OCI-LY1 (cell line): Measurements from ENCODE around the gene RPS6KA2.

Experiments used
- H2AFZ ChIP-seq: fragments of 200-600 bp; sonication (generic), shearing (Covaris generic); 2 replicates; pipeline ENCODE4 v1.6.0; 2014; ENCODE audit warnings: antibody characterized with exemption, mild to moderate bottlenecking, low read length
- H3F3A ChIP-seq: fragments of 200-600 bp; sonication (generic), shearing (Covaris generic); 2 replicates; pipeline ENCODE4 v1.6.0; 2014; ENCODE audit warnings: mild to moderate bottlenecking, antibody characterized with exemption, low read length, moderate library complexity; ENCODE audit not compliant: insufficient read depth
- H3K27ac ChIP-seq: fragments of 200-600 bp; sonication (generic); 2 replicates; pipeline ENCODE4 v1.5.1; 2014; ENCODE audit warnings: low read length, mixed run types, mild to moderate bottlenecking, low read depth; ENCODE audit not compliant: poor library complexity, severe bottlenecking
- H3K27me3 ChIP-seq: fragments of 200-600 bp; sonication (generic); 2 replicates; pipeline ENCODE4 v1.6.0; 2014; ENCODE audit warnings: antibody characterized with exemption, mild to moderate bottlenecking, low read length, moderate library complexity; ENCODE audit not compliant: insufficient read depth
- H3K36me3 ChIP-seq: fragments of 200-600 bp; sonication (generic); 2 replicates; pipeline ENCODE4 v1.6.1; 2014; ENCODE audit warnings: mild to moderate bottlenecking, antibody characterized with exemption, low read length, moderate library complexity, mixed read lengths; ENCODE audit not compliant: insufficient read depth
- H3K4me1 ChIP-seq: fragments of 200-600 bp; sonication (generic); 2 replicates; pipeline ENCODE4 v1.5.1; 2014; ENCODE audit warnings: mild to moderate bottlenecking, low read length, moderate library complexity; ENCODE audit not compliant: insufficient read depth, severe bottlenecking
- H3K4me2 ChIP-seq: fragments of 200-600 bp; sonication (generic), shearing (Covaris generic); 2 replicates; pipeline ENCODE4 v1.6.1; 2014; ENCODE audit warnings: low read length
- H3K4me3 ChIP-seq: fragments of 200-600 bp; sonication (generic); 2 replicates; pipeline ENCODE4 v1.5.1; 2014; ENCODE audit warnings: low read length, low read depth, mild to moderate bottlenecking, mixed read lengths; ENCODE audit not compliant: poor library complexity, severe bottlenecking
- H3K79me2 ChIP-seq: fragments of 200-600 bp; shearing (Covaris generic); 2 replicates; pipeline ENCODE4 v1.6.1; 2016; ENCODE audit warnings: mixed run types, low read length, mixed read lengths; ENCODE audit not compliant: insufficient read depth
- H3K9ac ChIP-seq: fragments of 200-600 bp; sonication (generic), shearing (Covaris generic); 2 replicates; pipeline ENCODE4 v1.6.1; 2014; ENCODE audit warnings: mild to moderate bottlenecking, low read length, mixed read lengths
- H3K9me2 ChIP-seq: fragments of 200-600 bp; sonication (generic), shearing (Covaris generic); 2 replicates; pipeline ENCODE4 v1.6.1; 2014; ENCODE audit warnings: low read depth, mild to moderate bottlenecking, low read length, mixed read lengths
- H3K9me3 ChIP-seq: fragments of 200-600 bp; shearing (Covaris generic); 2 replicates; pipeline ENCODE4 v1.6.1; 2014; ENCODE audit warnings: low read length, mixed read lengths
- H4K20me1 ChIP-seq: fragments of 200-600 bp; sonication (generic), shearing (Covaris generic); 2 replicates; pipeline ENCODE4 v1.6.0; 2016; ENCODE audit warnings: mild to moderate bottlenecking, low read length; ENCODE audit not compliant: insufficient read depth
- CTCF ChIP-seq: fragments of 200-600 bp; sonication (generic), shearing (Covaris generic); IDR thresholded peaks from 2 replicates; pipeline ENCODE4 v1.5.1; 2017; ENCODE audit warnings: mild to moderate bottlenecking, antibody characterized with exemption, low read length, moderate library complexity, mixed read lengths
- EZH2 ChIP-seq: fragments of 200-600 bp; sonication (generic), shearing (Covaris generic); IDR thresholded peaks from 2 replicates; pipeline ENCODE4 v1.8.0; 2017; ENCODE audit warnings: borderline replicate concordance, mixed run types, mild to moderate bottlenecking, antibody characterized with exemption, low read length, moderate library complexity, mixed read lengths

Gene RPS6KA2

GRCh38 chr6:166616261-166617238 lies 10.5 kb downstream of the RPS6KA2 start:
- Histone ChIP-seq H4K20me1 (no peaks in the 10 kb centered on the region), H3K9ac (no peak overlapping the region), H3K79me2 (no peaks in the 10 kb centered on the region), H3K4me2 (no peak overlapping the region), H3K4me3 (no peak overlapping the region), H3K4me1 (no peaks in the 10 kb centered on the region), H3K27me3 (0 out of 2 replicates have a peak, but pooled peaks cover 4% of the 10 kb centered on the region), H3K9me2 (no peaks in the 10 kb centered on the region), H3K9me3 (no peaks in the 10 kb centered on the region), H3K36me3 (no peaks in the 10 kb centered on the region), H2AFZ (no peak overlapping the region), H3K27ac (no peak overlapping the region), H3F3A (no peaks in the 10 kb centered on the region)
- TF ChIP-seq CTCF (no peak), EZH2 (no peak)

DNA sequence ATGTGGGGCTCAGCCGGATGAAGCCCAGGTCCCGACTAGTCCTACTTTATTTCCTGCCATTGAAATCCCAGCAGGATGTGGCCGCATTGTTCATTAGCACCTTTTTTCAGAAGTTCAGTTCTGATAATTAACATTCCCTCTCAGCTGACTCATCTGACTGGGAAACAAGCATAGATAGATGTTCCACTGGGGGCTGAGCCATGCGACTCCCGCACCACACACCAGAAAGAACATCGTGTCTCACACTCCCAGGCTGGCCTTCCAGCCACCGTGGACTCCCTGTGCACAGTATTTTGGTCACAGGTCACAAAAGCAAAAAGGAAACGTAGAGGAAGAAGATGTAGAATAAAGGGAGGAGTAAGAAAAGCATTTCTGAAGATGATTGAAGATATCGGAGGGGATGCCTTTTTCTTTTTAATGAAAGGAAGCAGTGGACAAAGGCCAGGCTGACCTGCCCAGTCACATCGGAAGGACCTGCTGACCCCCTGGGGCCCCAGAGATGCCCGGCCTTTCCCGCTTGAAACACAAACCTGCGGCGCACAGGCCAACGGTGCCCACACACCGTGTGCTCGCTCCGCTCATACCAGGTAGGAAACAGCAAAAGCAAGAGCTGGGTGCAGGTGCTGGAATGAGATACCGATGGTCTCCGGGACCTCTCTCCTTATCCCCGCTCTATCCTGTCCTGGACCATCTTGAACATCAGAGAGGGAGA lies 11.8 kb downstream of the RPS6KA2 start:
- Histone ChIP-seq H3K4me2 (no peak overlapping the region), H3F3A (no peaks in the 10 kb centered on the region), H3K79me2 (no peaks in the 10 kb centered on the region), H3K27me3 (0 out of 2 replicates have a peak, but pooled peaks cover 4% of the 10 kb centered on the region), H3K36me3 (no peaks in the 10 kb centered on the region), H3K9me3 (no peaks in the 10 kb centered on the region), H3K27ac (no peak overlapping the region), H3K4me1 (no peaks in the 10 kb centered on the region), H3K4me3 (no peak overlapping the region), H4K20me1 (no peaks in the 10 kb centered on the region), H3K9me2 (no peaks in the 10 kb centered on the region), H2AFZ (no peak overlapping the region), H3K9ac (no peak overlapping the region)
- no peak for TF ChIP-seq EZH2
- no peak for TF ChIP-seq CTCF

- Histone ChIP-seq H3K9ac (no peak overlapping the region), H3K4me3 (no peak overlapping the region), H3K79me2 (no peaks in the 10 kb centered on the region), H3F3A (no peaks in the 10 kb centered on the region), H3K27me3 (0 out of 2 replicates have a peak, but pooled peaks cover 4% of the 10 kb centered on the region), H3K9me2 (no peaks in the 10 kb centered on the region), H4K20me1 (no peaks in the 10 kb centered on the region), H2AFZ (no peak overlapping the region), H3K4me2 (no peak overlapping the region), H3K9me3 (no peaks in the 10 kb centered on the region), H3K36me3 (no peaks in the 10 kb centered on the region), H3K27ac (no peak overlapping the region), H3K4me1 (no peaks in the 10 kb centered on the region)
- no peak for TF ChIP-seq CTCF
- no peak for TF ChIP-seq EZH2
Observed at GRCh38 chr6:166614589-166614988, 12.5 kb downstream of the RPS6KA2 start.
